ENCODE results near the gene ADSS1.

The ADSS1 gene

DNA sequence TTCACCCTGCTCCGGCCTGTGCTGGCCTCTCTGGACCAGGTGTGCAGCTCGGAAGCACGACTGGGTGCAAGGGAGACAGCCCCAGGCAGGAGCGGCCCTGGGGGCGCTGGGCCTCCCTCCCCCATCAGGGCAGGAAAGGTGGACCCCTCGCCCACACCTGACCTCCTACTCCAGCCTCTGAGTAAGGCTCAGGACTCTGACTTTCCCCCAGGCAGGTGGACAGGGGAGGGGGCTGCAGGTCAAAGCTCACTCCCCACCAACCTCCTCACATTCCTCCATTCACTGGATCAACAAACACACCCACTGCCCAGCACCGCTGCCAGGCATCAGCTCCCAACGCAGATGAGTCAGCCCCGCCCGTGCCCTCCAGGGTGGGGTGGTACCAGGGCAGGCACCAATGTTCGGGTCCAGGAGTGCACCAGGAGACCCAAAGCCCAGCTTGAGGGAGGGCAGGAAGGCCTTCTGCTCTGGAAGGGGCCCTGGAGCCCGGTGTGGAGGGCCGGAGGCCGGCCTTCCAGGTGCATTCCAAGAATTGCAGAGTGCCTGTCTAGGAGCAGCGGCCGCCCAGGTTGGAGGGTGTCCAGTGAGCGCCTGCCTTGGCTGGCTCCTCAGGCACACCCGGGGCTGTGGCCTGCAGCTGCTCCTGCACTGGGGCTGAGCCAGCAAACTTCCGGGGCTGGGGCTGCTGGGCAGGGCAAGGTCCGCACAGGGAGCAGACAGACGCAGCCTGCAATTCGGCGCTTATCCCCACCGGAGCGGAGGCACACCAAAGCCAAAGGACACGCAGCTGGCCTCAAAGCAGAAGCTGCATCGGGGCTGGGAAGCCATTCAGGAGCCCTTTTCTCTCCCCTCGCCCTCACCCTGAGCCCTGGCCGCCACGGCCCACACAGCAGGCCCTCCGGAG is 36.2 kb upstream of the ADSS1 start:
- DNase-seq, result no peak

DNA sequence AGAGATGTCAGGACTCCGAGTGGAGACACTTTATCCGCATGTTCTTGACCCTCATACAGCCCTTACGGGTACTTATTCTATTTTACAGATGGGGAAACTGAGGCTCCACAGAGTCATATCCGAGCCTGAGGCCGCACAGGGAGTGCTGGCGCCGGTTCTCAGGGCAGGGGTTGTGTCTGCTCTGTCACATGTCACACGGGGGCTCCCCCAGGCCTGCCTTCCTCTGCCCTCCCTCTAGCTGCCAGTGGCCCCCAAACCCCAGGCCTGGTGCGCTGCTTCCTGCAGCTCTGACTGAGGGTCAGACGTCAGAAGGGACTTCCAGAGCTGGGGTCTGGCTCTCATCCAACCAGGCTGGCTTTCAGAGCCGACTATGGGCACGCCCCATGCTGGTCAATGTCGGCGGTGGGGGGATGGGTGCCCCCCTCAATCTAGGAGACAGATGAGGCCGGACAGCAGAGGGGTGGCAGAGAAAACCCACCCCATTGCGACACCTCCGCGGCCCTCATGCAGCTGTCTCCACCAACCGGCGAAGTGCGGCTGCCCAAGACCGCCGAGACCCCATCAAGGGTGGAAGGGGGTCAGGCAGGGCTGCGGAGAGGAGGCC is 35.4 kb upstream of the ADSS1 start:
- no peak for DNase-seq

DNA sequence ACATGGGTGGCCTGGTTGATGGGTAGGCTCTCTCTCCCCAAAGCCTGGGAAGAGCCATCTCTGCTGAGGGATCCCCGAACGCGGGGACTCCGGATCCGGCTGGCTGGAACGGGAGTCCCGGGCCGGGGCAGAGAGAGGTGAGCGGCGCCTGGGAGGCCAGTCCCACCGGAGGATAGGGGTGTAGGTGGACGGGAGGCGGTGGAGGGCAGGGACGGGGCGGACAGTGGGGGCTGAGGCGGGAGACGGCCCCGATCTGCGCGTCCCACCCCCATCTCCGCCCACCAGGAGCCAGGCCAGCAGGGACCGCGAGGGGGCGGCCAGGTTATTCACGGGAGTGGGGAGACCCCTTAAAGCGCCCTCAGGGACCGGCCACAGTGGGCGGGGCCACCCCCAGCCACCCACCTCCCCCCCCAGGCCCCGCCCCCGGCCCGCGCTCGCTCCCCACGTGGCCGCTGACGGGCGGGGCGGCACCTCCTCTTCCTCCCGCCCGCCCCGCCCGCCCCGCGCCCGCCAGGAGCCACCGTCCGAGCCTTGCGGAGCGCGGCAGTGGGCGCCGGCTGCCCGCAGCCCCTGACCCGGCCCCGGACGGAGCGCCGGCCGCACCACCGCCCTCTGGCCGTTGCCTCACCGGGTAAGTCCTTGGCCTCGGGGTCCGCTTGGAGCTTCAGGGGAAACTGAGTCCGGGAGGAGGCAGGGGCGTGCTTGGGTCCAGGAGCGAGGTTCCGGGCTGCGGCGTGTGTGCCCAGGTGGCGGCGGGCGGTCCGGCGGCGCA is 34.7 kb upstream of the ADSS1 start, which contains the start of gene INF2:
INF2 (plus strand) TSS at position 510 of the 772 bp plus-strand sequence. CDS start 11,748 bp downstream, outside the sequence.
- peak; percentile 35 to 49 for DNase-seq

DNA sequence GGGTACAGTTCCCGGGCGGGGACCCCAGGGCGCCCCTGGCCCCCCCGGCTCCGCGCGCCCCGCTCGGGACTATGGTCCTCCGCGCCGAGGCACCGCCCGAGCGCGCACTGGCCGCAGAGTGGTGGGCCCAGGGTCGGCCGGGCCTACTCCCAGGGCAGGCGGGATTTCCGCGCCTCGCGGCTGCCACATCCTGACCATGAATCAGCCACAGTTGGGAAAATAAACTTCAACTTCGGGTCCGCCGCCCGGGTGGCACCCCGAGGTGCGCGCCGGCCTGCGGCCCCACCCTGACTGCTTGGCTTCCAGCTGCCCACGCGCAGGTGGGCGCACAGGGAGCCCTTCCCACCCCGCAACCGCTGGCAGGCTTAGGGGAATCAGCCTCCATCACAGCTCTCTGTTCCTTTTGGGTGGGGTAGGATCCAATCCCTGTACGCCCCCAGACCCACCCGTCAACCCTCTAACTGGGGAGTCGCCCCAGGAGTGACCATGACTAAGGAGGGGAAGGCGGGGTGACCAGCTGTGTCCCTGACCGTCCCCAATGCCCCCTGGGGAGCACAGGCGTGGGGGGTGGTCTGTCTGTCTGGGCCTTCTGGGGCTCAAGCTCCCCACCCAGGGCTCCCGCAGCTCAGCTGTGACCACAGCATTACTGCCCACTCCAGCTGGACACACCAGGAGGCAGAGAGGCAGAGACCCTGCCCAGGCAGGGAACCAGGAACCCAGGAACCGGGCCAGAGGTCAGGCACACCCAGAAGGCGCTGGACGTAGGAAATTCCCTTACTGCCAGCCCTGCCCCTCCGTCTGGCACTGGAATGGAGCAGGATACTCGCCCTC is 33.9 kb upstream of the ADSS1 start:
- DNase-seq, result peak in 1 of 2 experiments; percentile 23

DNA sequence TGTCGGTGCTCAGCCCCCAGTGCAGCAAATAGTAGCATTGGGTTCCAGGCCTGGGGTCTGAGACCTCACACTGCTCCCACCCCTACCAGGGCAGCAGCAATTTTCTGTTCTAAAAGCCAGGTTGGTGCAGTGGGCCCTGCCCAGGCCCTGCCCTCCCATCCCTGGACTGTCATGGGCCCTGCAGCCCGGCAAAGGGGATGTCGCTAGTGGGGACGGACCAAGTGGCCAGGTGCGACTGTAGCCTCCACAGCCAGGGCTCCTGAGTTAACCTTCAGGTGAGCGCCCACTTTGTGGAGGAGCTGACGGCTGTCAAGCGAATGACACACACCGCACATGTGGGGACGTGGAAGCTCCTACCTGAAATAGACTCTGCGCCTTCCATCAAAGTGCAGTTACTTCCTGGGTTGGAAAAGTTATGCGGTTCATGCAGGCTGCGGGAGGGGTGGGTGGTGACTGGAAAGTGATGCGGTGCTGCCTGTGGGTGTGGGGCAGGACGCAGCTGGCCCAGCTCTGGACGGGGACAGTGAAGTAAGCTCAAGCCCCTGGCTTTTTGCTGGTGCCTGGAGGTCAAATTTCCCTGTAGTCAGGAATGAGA is 33.1 kb upstream of the ADSS1 start:
- no peak for DNase-seq

DNA sequence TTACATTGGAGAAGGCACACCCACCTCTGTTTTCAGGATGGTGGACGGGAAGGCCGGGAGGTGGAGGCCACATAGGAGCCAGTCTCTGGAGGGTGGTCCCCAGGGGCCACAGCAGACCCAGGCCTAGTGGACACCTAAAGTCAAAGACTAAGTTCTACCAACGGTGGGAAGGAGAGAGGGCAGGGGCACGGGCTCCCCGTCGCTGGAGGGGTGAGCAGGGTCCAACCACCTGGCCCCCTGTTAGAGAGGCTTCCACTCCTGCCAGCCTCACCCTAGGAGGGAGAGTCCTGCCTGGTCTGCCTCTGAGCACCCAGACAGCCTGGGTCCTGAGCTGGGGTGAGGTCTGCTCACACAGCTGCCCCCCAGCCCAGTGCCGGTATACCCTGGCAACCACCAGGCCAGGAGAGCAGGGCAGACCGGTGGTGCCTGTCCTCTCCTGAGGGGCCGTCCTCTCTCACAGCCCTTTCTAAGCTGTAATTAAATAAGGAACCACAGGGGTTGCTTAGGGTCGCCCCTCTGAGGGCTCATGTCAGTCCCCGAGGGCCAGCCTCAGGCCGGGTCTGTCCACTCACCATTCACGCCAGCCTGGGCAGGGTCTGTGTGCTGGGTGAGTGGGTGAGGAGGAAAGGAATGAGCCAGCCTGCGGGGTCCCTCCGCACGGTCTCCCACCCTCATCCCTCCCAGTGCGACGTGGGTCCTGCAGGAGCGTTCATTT is 32.3 kb upstream of the ADSS1 start:
- DNase-seq, result no peak

DNA sequence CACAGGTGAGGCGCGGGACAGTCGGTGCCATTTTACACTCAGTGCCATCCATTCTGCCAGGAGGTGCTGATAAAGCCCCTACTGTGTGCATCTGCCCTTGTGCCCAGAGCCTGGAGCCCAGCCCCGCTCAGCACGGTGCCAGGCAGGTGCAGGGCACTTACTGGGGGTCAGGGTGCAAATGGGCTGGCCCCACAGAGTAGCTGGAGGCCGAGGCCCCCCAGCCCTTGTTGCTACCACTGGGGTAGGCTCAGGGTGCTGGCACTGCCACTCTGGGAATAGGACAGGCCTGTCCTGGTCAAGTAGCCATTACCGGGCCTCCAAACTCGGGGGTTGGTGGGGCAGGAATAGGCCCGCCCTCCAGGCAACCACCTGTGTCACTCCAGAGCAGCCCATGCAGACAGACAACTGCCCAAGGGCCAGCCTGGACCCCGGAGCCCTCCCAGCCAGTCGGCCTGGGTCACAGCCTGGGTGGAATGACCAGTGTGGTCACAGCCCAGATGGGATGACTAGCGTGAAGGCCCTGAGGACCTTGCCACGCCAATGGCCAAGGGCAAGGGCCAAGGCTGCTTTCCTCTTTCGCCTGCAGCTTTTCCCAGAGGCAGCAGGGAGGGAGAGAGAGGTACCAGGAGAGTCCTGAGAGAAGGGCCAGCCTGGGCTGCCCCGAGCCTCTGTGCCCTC is 31.6 kb upstream of the ADSS1 start:
- no peak for DNase-seq

DNA sequence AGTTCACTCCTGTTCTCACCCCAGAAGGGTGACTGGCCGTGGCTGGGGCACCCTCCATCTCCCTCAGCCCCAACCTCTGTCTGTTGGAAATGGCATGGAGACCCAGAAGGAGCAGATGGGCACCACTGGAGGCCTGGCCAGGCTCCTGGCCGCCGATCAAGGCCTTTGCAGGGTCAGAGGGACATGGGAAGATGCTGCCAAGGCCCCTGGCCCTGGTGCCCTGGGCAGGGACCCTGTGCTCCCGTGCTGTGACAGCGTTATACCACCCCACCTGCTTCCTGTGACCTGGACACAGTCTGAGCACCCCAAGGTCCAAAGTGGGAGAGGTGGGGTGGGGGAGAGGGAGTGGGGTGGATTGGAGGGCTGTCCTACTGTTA is 31.1 kb upstream of the ADSS1 start:
- DNase-seq, result no peak

DNA sequence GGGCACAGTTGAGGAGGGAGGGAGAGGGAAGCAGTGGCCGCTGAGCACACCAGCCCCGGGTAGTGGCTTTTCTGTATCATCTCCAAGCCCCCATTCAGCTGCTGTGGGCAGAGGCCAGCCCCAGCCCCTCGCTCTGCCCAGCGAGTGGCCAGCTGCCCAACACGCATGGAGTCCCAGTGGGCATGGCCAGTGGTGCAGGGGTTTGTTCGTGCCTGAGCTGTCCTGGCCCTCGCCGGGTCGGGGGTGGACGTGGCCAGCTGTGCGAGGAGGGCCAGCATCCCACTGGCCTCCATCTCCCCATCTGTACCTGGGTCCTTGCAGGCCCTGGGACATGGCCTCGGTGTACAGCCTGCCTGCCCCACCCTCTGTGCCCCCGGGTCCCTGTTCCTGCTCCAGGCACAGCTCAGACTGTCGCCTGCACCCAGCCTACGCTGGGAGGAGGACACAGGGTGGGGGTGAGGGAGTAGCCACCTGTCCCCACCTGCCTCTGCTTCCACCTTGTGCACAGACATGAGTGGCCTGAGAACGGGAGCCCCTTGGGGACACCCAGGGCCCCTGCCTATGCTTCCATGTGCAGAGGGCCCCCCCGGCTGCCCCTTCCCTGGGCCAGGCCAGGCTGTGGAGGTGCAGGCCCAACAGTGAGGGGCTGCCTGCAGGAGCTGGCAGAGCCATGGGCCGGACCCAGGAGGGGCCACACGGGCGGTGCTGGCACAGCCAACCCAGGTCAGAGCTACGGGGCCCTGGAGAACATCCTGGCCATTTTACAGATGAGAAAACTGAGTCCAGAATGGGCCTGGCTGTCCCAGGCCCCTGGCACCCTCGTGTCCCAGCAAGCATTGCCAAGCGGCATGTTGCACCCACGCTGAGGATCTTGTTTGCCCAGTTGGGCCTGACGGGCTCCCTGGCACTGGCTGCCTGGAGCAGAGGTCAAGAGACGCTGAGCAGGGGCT is 30.3 kb upstream of the ADSS1 start:
- no peak for DNase-seq

DNA sequence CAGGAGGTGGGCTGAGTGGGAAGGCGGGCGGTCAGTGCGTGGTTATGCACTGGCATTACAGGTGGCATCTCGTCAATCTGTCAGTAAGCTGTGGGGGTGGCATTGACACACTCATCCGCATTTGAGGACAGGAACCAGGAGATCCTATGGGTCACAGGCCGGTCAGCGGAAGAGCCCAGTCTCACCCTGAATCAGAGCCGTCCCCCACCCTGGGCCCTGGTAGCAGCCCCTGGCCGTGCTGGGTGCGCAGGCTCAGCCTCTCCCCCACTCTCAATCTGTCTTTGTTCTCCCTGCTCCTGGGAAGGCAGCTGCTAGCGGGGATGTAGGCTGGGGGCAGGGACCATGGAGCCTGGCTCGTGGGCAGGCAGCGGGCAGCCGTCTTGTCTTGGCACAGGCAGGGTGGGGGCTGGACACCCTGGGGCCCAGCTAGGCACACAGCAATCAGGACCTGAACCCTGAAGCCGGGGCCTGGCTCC is 29.5 kb upstream of the ADSS1 start:
- no peak for DNase-seq

DNA sequence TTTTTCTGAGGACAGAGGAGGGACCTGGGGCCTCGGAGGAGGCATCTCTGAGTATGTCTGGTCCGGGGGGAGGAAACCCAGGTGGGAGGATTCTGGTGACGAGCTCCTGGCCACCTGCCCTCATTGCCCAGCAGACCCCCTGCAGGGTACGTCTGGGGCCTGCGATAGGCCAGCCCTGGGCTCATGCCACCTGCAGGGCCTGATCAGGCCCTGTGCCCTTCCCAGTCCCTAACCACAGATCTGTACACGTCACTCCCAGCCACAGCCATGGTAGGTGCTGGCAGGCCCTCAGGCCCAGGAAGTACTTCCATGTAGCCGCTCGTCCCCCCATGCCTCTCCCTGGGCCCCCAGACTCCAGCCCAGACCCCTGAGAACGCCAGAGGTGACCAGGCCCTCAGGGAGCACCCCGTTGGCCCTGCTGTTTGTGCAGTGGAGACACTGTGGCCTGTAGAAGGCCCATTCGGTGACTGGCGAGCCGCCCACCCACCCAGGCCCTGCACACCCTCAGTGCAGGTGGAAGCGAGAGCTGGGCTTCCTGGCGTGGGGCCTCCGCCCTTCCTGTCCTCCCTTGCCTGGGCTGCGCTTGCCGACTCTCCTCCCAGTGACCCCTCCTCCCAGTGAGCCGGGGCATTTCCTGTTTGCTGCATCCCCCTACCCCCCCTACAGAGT is 28.9 kb upstream of the ADSS1 start:
- DNase-seq, result no peak

DNA sequence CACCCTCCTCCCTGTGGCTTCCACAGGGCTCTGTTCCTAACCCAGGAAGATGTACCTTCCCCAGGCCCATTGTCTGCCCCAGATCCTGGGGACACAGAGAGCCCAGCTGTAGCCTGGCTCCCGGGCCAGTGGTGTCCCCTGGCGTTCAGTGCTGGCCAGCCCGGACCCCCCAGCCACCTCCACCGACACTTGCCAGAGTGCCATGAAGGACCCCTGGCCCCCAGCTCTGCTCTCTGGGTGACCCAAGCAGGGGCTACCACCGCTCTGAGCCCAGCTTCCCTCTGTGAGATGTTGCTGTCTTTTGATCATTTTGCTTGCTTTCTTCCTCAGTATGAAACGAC is 28.4 kb upstream of the ADSS1 start:
- DNase-seq, result no peak

DNA sequence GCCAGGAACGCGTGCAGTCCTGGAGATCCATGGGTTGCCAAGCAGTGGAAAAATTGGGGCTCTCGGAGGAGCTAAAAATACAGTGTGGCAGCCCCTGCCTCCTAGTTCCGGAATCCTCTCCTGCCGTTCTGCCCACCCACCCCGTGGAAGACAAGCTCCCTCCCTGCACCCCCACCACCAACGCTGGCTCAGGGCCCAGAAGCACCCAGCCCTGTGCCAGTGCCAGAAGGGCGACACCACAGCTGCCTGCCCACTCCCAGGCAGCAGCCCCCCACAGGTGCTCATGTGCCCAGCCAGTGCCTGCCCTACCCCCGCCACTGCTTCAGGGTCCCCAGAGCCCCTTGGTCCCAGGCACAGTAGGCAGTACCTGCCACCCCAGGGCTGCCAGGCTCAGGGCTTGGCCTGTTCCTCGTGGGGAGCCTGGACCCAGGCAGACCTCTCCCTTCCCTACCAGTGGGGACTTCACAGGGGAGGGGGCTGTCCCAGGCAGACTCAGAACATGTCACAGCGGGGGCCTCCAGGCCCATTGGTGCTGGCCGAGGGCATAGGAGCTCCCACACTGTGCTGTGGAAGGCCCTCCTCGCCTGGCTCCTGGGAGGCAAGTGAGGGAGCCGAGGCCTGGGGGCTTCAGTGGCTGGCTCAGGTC is 27.2 kb upstream of the ADSS1 start:
- DNase-seq, result no peak

DNA sequence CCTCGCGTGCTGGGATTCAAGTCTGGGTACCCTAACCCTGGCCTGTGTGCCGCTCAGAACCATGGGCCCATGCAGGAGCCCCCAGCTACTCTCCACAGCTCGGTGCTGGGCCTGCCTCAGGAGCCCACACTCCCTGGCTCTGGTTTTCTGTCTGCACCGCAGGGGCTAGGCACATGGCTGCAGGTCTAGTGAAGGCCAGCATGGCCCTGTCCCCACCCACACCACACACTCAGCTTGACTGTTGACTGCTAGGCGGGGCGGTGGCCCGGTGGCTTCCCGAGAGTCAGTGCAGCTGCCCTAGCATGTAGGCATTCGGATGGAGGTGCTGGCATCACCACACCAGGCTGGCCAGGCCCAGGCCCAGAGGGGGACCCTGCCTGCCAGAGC is 26.7 kb upstream of the ADSS1 start:
- DNase-seq, result no peak

DNA sequence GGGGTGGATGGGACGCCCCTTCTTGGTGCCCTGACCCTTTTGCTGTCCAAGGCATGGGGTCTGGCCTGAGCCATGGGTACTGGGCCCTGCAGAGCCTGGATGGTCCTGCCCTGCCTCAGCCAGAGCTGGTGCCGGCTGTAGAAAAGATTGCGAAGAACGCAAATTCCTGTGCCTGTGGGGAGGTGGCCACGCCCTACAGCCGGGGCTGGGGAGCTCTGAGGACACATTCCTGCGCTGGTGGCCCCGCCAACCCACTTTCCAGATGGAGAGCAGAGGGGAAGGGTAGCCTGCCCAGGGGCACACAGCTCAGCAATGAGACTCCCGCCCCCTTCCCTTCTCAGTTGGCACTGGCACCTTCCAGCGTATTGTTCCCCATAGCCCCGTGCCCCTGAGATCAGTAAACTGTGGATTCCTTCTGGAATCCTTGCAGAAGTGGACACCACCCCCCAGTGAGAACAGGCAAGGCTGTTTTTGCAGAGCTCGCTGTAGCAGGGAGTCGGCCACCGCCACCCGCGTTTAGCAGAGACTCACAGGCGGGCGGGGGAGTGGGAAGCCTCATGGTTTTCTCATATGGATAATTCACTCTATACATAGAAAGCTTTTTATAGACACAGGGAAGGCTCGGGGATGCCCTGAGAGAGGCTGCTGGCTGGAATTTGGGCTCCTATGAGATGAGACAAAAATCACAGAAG is 26.0 kb upstream of the ADSS1 start:
- no peak for DNase-seq

DNA sequence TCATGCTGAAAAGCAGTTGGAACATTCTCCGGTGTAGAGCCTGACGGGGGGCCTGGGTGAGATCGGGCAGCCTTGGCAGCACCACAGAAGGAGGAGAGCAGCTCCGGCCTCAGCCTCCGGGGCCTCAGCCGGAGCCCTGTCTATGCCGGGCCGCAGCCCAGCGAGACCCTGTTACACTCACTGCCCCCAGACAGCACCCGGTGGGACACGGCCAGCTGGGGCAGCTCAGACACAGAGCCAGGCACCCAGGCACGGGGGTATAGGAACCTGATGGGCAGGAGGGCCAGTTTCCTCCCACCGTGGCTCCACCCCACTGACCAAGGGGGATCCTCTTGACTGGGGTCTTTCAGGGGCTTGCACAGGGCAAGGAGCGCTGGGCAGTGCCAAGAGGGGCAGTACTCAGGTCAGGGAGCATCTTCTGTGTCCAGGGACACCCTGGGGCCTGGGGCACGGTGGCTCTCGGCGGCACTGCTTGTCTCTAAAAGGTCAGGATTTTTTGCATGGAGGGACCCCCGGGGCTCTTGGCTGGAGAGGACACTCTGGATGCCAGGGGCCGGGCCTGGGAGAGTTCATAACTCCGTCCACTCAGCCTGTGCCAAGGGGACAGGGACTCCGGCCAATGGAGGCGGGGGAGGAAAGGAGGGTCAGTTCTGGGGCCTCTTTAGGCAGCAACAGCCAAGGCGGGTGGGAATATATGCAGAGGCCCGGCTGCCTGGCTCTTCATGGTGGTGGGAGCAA is 25.2 kb upstream of the ADSS1 start:
- no peak for DNase-seq

DNA sequence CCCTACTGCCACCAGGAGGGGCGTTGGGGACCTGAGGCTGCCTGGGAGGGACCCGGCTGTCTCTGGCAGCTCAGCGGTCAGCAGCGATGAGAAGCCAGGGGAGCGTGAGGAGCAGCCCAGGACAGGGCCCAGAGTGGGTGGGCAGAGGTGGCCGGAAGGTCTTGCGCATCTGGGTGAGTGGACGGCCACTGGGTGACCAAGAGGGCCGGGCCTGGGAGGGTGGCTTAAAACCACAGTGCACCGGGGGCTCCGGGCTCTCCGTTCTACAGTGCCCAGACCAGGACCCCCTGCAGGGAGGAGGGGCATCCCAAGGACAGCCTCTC is 24.6 kb upstream of the ADSS1 start:
- DNase-seq, result no peak
